Bone marrow (tissue), 2 donors: Measurements from ENCODE around the gene ITGBL1.

Source experiments
- DNase-seq, 2 donors: peaks; one replicate each; lab custom pipeline; 2025; lab: John Stamatoyannopoulos, UW

The ITGBL1 gene

GRCh38 chr13:101451641-101452040, 834 bp upstream of the ITGBL1 start:
- no peak for DNase-seq

DNA sequence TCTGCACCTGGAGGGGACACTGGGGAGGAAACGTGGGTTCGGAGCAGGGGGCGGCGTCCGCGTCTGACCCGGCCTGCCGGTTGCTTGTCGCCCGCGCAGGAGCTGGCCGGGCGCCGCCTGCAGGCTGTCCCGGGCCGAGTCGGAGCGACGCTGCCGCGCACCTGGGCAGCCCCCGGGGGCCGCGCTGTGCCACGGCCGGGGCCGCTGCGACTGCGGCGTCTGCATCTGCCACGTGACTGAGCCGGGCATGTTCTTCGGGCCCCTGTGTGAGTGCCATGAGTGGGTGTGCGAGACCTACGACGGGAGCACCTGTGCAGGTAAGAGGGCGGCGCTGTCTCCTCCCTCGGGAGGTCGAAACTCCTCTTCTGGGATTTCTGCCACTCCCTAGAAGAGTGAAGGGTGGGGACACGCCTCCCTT, 1.3 kb downstream of the ITGBL1 start:
- no peak for DNase-seq

GRCh38 chr13:101454767-101455166, 2.3 kb downstream of the ITGBL1 start:
- no peak for DNase-seq

DNA sequence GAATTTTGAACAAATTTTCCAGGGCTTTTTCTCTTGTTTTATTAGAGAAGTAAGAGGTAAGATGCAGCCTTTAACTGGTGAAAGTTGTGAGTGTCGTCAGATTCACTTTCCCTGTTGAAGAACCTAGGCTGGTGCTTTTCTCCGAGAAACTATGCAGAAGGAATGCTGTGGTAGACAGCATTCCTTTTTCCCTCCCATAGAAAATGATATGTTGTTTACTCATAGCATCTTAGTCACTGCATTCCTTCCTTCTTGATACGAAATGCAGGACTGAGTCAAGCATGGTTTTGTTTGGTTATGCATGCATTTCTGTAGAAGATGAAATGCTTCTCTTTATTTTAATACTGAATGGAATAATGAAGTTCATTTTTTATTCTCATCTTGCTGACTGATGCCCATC, 3.4 kb downstream of the ITGBL1 start:
- DNase-seq: no peak

GRCh38 chr13:101457176-101457575, 4.7 kb downstream of the ITGBL1 start:
- no peak for DNase-seq

DNA sequence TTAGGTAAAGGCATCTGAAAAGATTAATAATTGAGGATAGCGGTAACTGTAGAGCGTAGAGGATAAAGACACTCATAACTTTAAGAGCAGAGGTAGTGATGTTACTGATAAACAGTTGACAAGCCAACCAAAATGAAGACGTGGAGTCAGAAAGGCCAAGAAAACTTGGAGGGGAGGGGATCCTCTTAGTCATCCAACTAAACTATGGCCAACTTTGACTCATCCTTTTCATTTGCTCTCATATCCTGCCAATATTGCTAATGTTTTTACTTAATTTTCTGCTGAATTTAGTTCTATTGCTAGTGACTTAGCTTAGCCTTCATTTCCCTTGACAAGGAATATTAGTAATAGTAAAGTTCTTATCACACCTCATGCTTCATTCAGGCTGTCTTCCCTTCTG, 13.4 kb downstream of the ITGBL1 start:
- DNase-seq: no peak

GRCh38 chr13:101467415-101467814, 14.9 kb downstream of the ITGBL1 start:
- DNase-seq: no peak

DNA sequence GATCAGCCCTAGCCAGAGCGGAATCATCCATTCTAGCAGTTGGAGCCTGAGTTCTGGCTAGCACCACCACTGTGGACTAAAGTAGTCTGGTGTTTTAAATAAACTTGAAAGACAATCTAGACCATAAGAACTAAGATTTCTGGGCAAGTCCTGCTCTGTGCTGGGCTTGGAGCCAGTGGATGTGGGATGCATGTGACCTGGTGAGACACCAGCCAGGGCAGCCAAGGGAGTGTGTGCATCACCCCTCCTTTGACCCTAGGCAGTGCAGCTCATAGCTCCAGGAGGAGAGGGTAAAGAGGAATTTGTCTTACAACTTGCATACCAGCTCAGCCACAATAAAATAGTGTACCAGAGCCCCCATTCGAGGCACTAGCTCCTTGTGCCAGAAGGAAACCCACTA, 21.0 kb downstream of the ITGBL1 start:
- DNase-seq: no peak

- no peak for DNase-seq
Measured at GRCh38 chr13:101474419-101474957, 22.0 kb downstream of the ITGBL1 start.

GRCh38 chr13:101475536-101475935, 23.1 kb downstream of the ITGBL1 start:
- no peak for DNase-seq

DNA sequence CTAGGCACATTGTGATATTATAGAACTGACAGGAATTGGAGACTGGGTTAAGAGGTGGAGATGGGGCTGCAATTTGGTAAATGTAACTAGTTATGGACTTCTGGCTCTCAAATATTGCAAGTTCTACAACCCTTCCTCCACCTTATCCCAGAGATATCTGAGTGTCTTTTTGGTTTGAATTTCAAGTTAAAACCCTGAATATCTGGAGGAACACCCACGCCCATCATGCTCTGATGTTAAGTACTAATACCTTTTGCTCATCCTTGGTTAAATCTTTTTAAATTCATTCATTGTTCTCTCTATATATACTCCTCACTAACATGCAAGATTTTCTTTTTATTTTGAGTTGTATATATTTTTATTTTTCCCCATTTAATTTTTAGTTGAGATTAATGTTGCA, 28.9 kb downstream of the ITGBL1 start:
- DNase-seq: no peak

DNA sequence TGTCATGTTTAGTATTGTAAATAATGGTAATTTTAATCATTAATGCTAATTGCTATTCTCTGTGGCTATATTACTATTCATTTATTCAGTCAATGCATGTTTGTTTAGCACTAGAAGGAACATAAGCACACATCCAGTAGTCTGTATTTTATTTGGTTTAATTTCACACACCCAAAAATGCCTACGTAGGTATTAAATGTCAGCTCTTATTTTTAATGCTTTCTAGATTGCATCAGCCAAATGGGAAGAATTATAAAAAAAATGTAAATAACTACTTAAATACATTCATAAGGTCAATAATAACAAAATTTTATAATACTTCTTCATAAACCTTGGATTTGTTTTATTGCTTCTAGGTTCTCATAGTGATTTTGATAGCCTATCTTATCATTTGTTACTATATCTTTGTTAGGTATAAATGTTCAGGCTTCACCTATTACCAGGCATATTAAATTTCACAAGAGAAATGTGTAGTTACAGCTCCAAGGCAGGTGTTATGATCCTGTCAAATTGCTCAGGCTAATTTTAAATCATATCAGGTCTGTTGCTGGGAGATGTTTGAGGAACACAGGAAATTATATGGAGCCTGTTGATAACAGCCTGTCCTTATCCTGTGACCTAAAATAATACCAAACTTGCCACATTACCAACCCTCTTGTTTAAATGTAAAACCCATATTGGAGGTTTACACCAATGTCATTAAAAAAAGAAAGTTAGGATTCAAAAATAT, 34.4 kb downstream of the ITGBL1 start:
- no peak for DNase-seq

DNA sequence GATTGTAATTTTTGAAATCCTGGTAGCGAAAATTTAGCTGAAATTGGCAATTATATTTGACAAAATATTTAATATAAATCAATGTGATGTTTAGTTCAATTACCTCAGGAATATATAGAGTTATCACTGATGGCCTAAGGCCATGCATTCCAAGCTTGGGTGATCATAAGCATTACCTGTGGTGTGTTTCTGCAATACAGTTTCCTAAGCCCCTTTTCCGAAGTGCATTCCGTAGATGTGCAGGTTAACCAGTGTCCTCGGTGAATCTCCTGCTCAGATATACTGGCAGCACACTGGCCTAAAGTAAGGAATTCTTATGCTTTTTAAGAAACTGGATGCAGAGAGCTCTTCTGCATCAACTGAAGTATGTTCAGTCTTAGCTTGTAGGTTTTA, 35.0 kb downstream of the ITGBL1 start:
- no peak for DNase-seq

GRCh38 chr13:101488734-101489133, 36.3 kb downstream of the ITGBL1 start:
- no peak for DNase-seq

- no peak for DNase-seq
Measured at GRCh38 chr13:101489643-101490405, 37.3 kb downstream of the ITGBL1 start.

DNA sequence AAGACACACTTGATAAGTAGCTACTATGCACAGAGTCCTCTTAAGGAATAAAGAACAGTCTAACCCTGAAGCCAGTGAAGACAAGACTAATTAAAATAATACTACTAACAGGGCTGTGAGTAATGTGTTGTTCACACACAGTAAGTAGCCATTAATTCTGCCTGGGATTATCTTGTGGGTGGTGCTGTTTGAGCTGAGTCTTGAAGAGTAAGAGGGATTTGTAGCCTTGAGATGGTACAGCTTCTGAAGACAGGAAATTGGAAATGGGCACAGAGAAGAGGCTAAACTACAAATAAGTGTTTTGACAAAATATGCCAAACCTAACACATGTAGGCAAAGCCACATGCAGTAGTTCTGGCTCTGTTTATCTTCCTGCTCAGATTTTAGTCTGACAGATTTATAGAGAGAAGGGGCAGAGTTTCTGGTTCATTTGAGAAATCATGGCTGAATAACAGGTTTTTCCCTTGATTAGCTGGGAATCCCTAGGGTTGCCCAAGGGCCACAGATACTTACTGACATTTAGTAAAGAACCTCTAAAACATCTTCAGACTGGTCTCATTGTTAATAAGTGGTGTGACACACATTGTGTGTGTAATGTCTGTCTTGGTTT, 38.0 kb downstream of the ITGBL1 start:
- DNase-seq: no peak

- DNase-seq: no peak
Measured at GRCh38 chr13:101492251-101492910, 39.9 kb downstream of the ITGBL1 start.

- DNase-seq: no peak
Measured at GRCh38 chr13:101493541-101493940, 41.1 kb downstream of the ITGBL1 start.

DNA sequence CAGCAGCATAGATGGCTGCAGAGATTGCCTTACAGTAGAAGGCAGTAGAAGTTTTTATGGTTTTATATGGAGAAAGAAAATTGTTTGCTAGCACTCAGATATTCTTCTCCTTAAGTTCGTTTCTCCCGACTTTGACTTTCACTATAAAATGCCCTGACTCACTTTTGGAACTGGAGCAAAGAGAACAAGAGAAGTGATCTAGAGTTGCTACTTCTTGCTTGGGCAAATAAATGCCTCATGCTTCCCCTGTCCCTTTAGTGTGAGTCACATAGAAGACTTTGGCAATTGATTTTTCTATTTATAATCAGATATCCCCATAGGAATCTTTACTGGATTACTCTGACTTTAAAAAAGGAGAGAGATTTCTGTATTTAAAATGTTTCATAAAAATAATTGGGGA, 46.9 kb downstream of the ITGBL1 start:
- no peak for DNase-seq

DNA sequence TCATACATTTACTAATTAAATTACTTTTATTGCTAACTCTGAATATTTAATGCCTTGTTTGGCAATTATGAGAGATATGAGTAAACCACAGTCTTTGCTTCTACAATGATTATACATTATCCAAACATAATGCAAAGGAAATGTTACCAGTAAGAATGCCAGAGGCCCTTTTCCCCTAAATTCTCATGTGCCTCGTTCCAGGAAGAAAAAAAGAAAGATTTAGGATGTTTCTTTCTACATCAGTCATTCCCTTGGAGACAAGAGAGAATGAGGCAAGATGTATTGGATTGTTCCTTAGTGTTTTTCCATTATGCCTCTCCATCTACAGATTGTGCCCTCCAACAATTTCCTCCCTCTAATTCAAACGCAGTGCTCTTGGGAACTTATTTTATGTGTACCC, 50.1 kb downstream of the ITGBL1 start:
- no peak for DNase-seq

- DNase-seq: no peak
Measured at GRCh38 chr13:101511161-101511560, 58.7 kb downstream of the ITGBL1 start.

DNA sequence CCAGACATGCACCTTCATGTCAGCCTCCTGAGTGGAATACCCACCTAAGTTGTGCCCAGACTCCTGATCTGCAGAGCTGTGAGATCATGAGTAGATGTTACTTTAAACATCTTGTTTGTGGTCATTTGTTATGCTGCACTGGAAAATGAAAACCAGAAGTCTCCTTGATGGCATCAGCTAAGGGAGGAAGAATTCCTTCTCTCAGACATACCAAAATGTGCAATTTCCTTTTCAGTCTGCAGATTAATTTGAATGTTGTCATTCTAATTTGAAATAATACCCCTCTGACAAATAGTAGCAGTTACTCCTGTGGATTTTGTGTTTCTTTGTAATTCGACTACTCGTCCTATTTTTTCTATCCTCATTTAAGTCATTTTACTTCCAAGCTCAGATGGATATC, 59.3 kb downstream of the ITGBL1 start:
- no peak for DNase-seq
